Measurements from ENCODE around the gene RPP25L.

GRCh38 chr9:34647651-34648050 is 35.8 kb upstream of the RPP25L start:
- TF ChIP-seq, protein P1, sequence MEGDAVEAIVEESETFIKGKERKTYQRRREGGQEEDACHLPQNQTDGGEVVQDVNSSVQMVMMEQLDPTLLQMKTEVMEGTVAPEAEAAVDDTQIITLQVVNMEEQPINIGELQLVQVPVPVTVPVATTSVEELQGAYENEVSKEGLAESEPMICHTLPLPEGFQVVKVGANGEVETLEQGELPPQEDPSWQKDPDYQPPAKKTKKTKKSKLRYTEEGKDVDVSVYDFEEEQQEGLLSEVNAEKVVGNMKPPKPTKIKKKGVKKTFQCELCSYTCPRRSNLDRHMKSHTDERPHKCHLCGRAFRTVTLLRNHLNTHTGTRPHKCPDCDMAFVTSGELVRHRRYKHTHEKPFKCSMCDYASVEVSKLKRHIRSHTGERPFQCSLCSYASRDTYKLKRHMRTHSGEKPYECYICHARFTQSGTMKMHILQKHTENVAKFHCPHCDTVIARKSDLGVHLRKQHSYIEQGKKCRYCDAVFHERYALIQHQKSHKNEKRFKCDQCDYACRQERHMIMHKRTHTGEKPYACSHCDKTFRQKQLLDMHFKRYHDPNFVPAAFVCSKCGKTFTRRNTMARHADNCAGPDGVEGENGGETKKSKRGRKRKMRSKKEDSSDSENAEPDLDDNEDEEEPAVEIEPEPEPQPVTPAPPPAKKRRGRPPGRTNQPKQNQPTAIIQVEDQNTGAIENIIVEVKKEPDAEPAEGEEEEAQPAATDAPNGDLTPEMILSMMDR (IDR thresholded peaks at IDR 0.05; ENCODE audit: insufficient read depth, low read length) = no peak
- no peak for TF ChIP-seq POLR2AphosphoS5 (IDR thresholded peaks at IDR 0.05; ENCODE audit: low read depth)
- TF ChIP-seq SPI1 (IDR thresholded peaks at IDR 0.05; ENCODE audit: borderline replicate concordance, low read depth) = no peak
- no peak for TF ChIP-seq GABPA (IDR thresholded peaks at IDR 0.05; ENCODE audit: low read depth)
- TF ChIP-seq, protein P2, sequence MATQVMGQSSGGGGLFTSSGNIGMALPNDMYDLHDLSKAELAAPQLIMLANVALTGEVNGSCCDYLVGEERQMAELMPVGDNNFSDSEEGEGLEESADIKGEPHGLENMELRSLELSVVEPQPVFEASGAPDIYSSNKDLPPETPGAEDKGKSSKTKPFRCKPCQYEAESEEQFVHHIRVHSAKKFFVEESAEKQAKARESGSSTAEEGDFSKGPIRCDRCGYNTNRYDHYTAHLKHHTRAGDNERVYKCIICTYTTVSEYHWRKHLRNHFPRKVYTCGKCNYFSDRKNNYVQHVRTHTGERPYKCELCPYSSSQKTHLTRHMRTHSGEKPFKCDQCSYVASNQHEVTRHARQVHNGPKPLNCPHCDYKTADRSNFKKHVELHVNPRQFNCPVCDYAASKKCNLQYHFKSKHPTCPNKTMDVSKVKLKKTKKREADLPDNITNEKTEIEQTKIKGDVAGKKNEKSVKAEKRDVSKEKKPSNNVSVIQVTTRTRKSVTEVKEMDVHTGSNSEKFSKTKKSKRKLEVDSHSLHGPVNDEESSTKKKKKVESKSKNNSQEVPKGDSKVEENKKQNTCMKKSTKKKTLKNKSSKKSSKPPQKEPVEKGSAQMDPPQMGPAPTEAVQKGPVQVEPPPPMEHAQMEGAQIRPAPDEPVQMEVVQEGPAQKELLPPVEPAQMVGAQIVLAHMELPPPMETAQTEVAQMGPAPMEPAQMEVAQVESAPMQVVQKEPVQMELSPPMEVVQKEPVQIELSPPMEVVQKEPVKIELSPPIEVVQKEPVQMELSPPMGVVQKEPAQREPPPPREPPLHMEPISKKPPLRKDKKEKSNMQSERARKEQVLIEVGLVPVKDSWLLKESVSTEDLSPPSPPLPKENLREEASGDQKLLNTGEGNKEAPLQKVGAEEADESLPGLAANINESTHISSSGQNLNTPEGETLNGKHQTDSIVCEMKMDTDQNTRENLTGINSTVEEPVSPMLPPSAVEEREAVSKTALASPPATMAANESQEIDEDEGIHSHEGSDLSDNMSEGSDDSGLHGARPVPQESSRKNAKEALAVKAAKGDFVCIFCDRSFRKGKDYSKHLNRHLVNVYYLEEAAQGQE (IDR thresholded peaks at IDR 0.05; ENCODE audit: insufficient replicate concordance, low read depth) = no peak
